Tibial artery (tissue), 4 donors: Measurements from ENCODE around the gene RNF220.

Experiments used
- DNase-seq, 2 donors: peaks; one replicate each; pipeline ENCODE4 v3.0.0-alpha.2; 2019
- H3K27ac ChIP-seq, 2 donors: fragments of 200-600 bp; sonication (generic) in 1 of 2; 1 replicate in 1 of 2; 2 replicates in 1 of 2; pipeline ENCODE4 v1.5.1; 2018 to 2019; ENCODE audit warnings: mild to moderate bottlenecking in 1 of 2
- H3K27me3 ChIP-seq, 2 donors: fragments of 200-600 bp; sonication (generic) in 1 of 2; one replicate each; pipeline versions ENCODE4 v1.5.1 to v1.6.0; 2016 to 2019
- H3K36me3 ChIP-seq, 3 donors: fragments of 200-600 bp; sonication (generic) in 2 of 3; one replicate each; pipeline ENCODE4 v1.5.1; 2016 to 2019; ENCODE audit warnings: mild to moderate bottlenecking in 2 of 3
- H3K4me1 ChIP-seq, 4 donors: fragments of 200-600 bp; sonication (generic) in 2 of 4; 1 replicate in 3 of 4; 2 replicates in 1 of 4; pipeline ENCODE4 v1.5.1; 2016 to 2019
- H3K4me3 ChIP-seq, 2 donors: fragments of 200-600 bp; sonication (generic) in 1 of 2; 1 replicate in 1 of 2; 2 replicates in 1 of 2; pipeline ENCODE4 v1.5.1; 2018 to 2019; ENCODE audit warnings: mild to moderate bottlenecking in 2 of 2
- H3K9me3 ChIP-seq, 3 donors: fragments of 200-600 bp; sonication (generic) in 1 of 3; one replicate each; pipeline ENCODE4 v1.5.1; 2016 to 2019
- CTCF ChIP-seq, 2 experiments: fragments of 200-600 bp in 1 of 2; fragments of 450-650 bp in 1 of 2; IDR thresholded peaks; one replicate each; pipeline ENCODE4 v1.5.1; 2017 to 2019; ENCODE audit warnings: antibody characterized with exemption in 2 of 2, mild to moderate bottlenecking in 1 of 2, moderate library complexity in 1 of 2
- intact Hi-C: fragments of 100-400 bp; cut with DNase I; formaldehyde crosslinking; loops from one replicate; pipeline ENCODE4 v1.15.0; 2023; ENCODE audit warnings: low total_unique reads

The RNF220 gene

GRCh38 chr1:44609768-44610526, 204.9 kb downstream of the RNF220 start:
- Histone ChIP-seq H3K4me3 (no peak overlapping the region), H3K36me3 (no peaks in the 10 kb centered on the region), H3K9me3 (no peaks in the 10 kb centered on the region), H3K4me1 (no peaks in the 10 kb centered on the region), H3K27me3 (peaks cover 0 to 75% of the 10 kb centered on the region in 2 donors), H3K27ac (no peak overlapping the region)
- TF ChIP-seq CTCF (IDR thresholded peaks at IDR 0.05): no peak
- intact Hi-C loops: loop anchor here (5.0 kb wide), 1 partner anchor 42 kb away; no protein-coding TSS in a partner anchor
- DNase-seq: no peak

GRCh38 chr1:44610527-44611148, 205.6 kb downstream of the RNF220 start:
- intact Hi-C loops: no loop called here
- no peaks in the 10 kb centered on the region for H3K36me3 ChIP-seq
- peaks cover 0 to 75% of the 10 kb centered on the region in 2 donors for H3K27me3 ChIP-seq
- no peak for TF ChIP-seq CTCF (IDR thresholded peaks at IDR 0.05)
- H3K9me3 ChIP-seq: no peaks in the 10 kb centered on the region
- DNase-seq: no peak
- H3K27ac ChIP-seq: no peak overlapping the region
- no peaks in the 10 kb centered on the region for H3K4me1 ChIP-seq
- H3K4me3 ChIP-seq: no peak overlapping the region

GRCh38 chr1:44611419-44611818, 206.4 kb downstream of the RNF220 start:
- no peaks in the 10 kb centered on the region for H3K4me1 ChIP-seq
- H3K4me3 ChIP-seq: no peak overlapping the region
- no peaks in the 10 kb centered on the region for H3K9me3 ChIP-seq
- no peak overlapping the region for H3K27ac ChIP-seq
- intact Hi-C loops: no loop called here
- peaks cover 0 to 76% of the 10 kb centered on the region in 2 donors for H3K27me3 ChIP-seq
- H3K36me3 ChIP-seq: no peaks in the 10 kb centered on the region
- no peak for DNase-seq
- TF ChIP-seq CTCF (IDR thresholded peaks at IDR 0.05): no peak

GRCh38 chr1:44611866-44612265, 206.8 kb downstream of the RNF220 start:
- H3K4me1 ChIP-seq: peaks cover 0 to 4% (median 2%) of the 10 kb centered on the region in 4 donors
- H3K36me3 ChIP-seq: no peaks in the 10 kb centered on the region
- intact Hi-C loops: no loop called here
- no peak for TF ChIP-seq CTCF (IDR thresholded peaks at IDR 0.05)
- peaks cover 0 to 81% of the 10 kb centered on the region in 2 donors for H3K27me3 ChIP-seq
- no peaks in the 10 kb centered on the region for H3K9me3 ChIP-seq
- H3K4me3 ChIP-seq: no peak overlapping the region
- DNase-seq: no peak
- H3K27ac ChIP-seq: no peak overlapping the region

GRCh38 chr1:44613941-44614340, 208.9 kb downstream of the RNF220 start:
- intact Hi-C loops: no loop called here
- Histone ChIP-seq H3K27ac (no peak overlapping the region), H3K9me3 (no peaks in the 10 kb centered on the region), H3K4me1 (peaks cover 0 to 12% (median 9%) of the 10 kb centered on the region in 4 donors), H3K36me3 (no peaks in the 10 kb centered on the region), H3K4me3 (no peak overlapping the region), H3K27me3 (peaks cover 0 to 79% of the 10 kb centered on the region in 2 donors)
- TF ChIP-seq CTCF (IDR thresholded peaks at IDR 0.05): no peak
- no peak for DNase-seq
